HFFc6 (cell line): ENCODE data around the gene SPRYD3. TPM values are rescaled to one million over a fixed set of nuclear protein-coding genes. Genes with fewer than 3 reads are reported as not detected.
"Not testable (repeated sequence)": the region's sequence is repeated elsewhere in the genome, so short reads cannot be mapped to it uniquely, and the experiment has no call there.

Source experiments
- DNase-seq: peaks from one replicate; pipeline ENCODE4 v3.0.0-alpha.2; 2018
- H3K27ac Mint-ChIP-seq: 2 replicates; pipeline ENCODE4 v1.8.0; 2020; ENCODE audit warnings: mild to moderate bottlenecking, mixed read lengths
- H3K27me3 Mint-ChIP-seq: 2 replicates; pipeline ENCODE4 v1.8.0; 2021; ENCODE audit warnings: mild to moderate bottlenecking, moderate library complexity, mixed read lengths; ENCODE audit not compliant: insufficient read depth
- H3K36me3 Mint-ChIP-seq: 2 replicates; pipeline ENCODE4 v1.8.0; 2021; ENCODE audit warnings: low read depth, mixed read lengths
- H3K4me1 Mint-ChIP-seq: 2 replicates; pipeline ENCODE4 v1.8.0; 2020; ENCODE audit warnings: low read depth, mixed read lengths
- H3K4me3 Mint-ChIP-seq: 2 replicates; pipeline ENCODE4 v1.8.0; 2020; ENCODE audit warnings: mild to moderate bottlenecking, moderate library complexity, mixed read lengths
- H3K9me3 Mint-ChIP-seq: 2 replicates; pipeline ENCODE4 v1.8.0; 2020; ENCODE audit warnings: mild to moderate bottlenecking, mixed read lengths
- CTCF ChIP-seq: fragments of 200-600 bp; sonication (generic); IDR thresholded peaks from 2 replicates; pipeline ENCODE4 v1.5.0; 2021; ENCODE audit warnings: antibody characterized with exemption, mild to moderate bottlenecking
- total RNA-seq, 6 experiments: library from RNA; stranded (reverse); fragmentation: NEBNext Ultra II Directional; extraction: Animal tissue kit (Norgen Biotek cat#: 25700); gene quantifications; 2 replicates in 1 of 6; 3 replicates in 5 of 6; pipeline ENCODE4 v1.2.3, GENCODE V29; 2021

The SPRYD3 gene
- total RNA-seq, 6 experiments from 2014 or later = 50.5 to 59.4 (median 54.9) TPM

- Mint-ChIP-seq H3K27ac (no peak overlapping the region), H3K27me3 (no peaks in the 10 kb centered on the region), H3K4me3 (no peak overlapping the region), H3K4me1 (no peaks in the 10 kb centered on the region), H3K36me3 (no peaks in the 10 kb centered on the region), H3K9me3 (no peaks in the 10 kb centered on the region)
- no peak for TF ChIP-seq CTCF
- DNase-seq = no peak
Measured at GRCh38 chr12:53113136-53113705, 34.0 kb upstream of the SPRYD3 start.

- not testable (repeated sequence) for H3K27me3 Mint-ChIP-seq, H3K9me3 Mint-ChIP-seq, H3K36me3 Mint-ChIP-seq, H3K4me1 Mint-ChIP-seq, H3K4me3 Mint-ChIP-seq, DNase-seq, H3K27ac Mint-ChIP-seq
Measured at GRCh38 chr12:53112431-53112830, 33.2 kb upstream of the SPRYD3 start.

- Mint-ChIP-seq H3K27me3 (no peaks in the 10 kb centered on the region; the same call in 1 of the 2 replicates), H3K4me3 (no peak overlapping the region), H3K4me1 (no peaks in the 10 kb centered on the region), H3K36me3 (no peaks in the 10 kb centered on the region), H3K27ac (no peak overlapping the region), H3K9me3 (no peaks in the 10 kb centered on the region)
- TF ChIP-seq CTCF = no peak
- no peak for DNase-seq
Measured at GRCh38 chr12:53107122-53107521, 27.9 kb upstream of the SPRYD3 start.

GRCh38 chr12:53105712-53106439 lies 26.7 kb upstream of the SPRYD3 start:
- no peak for TF ChIP-seq CTCF
- H3K27ac Mint-ChIP-seq = no peak overlapping the region
- no peaks in the 10 kb centered on the region for H3K36me3 Mint-ChIP-seq
- no peak overlapping the region for H3K4me3 Mint-ChIP-seq
- no peaks in the 10 kb centered on the region; the same call in 1 of the 2 replicates for H3K27me3 Mint-ChIP-seq
- H3K9me3 Mint-ChIP-seq = no peaks in the 10 kb centered on the region
- H3K4me1 Mint-ChIP-seq = no peaks in the 10 kb centered on the region
- DNase-seq = no peak

GRCh38 chr12:53105256-53105655 lies 26.1 kb upstream of the SPRYD3 start:
- no peak for DNase-seq
- Mint-ChIP-seq H3K4me1 (peaks cover 4% of the 10 kb centered on the region; the same call in 1 of the 2 replicates), H3K36me3 (no peaks in the 10 kb centered on the region), H3K4me3 (no peak overlapping the region), H3K9me3 (no peaks in the 10 kb centered on the region), H3K27ac (no peak overlapping the region), H3K27me3 (no peaks in the 10 kb centered on the region; the same call in 1 of the 2 replicates)
- TF ChIP-seq CTCF = no peak

GRCh38 chr12:53103860-53104305 lies 24.7 kb upstream of the SPRYD3 start:
- peaks cover 11% of the 10 kb centered on the region for H3K4me1 Mint-ChIP-seq
- no peaks in the 10 kb centered on the region for H3K36me3 Mint-ChIP-seq
- H3K4me3 Mint-ChIP-seq = no peak overlapping the region
- no peak overlapping the region for H3K27ac Mint-ChIP-seq
- no peak for DNase-seq
- no peak for TF ChIP-seq CTCF
- no peaks in the 10 kb centered on the region; the same call in 1 of the 2 replicates for H3K27me3 Mint-ChIP-seq
- no peaks in the 10 kb centered on the region for H3K9me3 Mint-ChIP-seq
